ENCODE data around the gene TDRD6. TPM values are rescaled to one million over a fixed set of nuclear protein-coding genes. Genes with fewer than 3 reads are reported as not detected.
A peak's percentile ranks its signal among the peaks of the same experiment; 100 is the strongest.

Gene TDRD6
- total RNA-seq, 1 experiment from 2014 or later, result not detected

DNA sequence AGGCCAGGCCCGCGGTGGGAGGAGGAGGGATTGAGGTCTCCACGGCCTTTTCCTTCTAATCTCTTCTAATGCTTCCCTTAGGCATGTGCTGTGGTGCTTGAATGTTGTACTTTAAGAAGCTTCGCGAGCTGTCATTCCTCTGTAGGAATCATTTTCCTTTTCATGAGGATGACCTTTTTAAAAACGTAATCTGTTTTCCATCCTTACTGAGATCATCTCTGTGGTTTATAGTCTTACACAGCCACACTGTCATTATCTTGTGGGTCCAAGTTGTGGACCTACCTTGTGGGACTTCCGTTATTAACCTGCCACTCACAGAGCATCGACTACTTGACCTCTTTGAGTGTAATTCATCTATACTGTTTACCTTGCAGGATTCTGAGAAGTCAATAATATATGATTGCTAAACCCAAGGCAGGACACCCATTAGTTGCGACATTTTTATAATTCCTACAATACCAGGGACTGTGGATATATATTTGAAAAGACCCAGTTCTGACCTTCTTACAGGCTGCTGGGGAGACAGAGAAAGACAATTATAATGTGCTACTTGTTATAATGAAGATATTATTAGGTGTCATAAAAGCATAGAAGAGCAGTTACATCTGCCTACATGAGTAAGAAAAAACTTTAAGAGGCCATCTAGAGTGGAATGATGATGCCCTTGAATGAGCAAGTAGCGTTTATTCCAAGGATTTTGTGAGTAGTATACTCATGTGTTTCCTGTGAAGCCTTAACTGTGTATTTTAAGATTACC lies 34.1 kb upstream of the TDRD6 start:
- BruUV-seq (replicated peaks), result no TSS peak
- TF ChIP-seq SIN3A (IDR thresholded peaks at IDR 0.05; ENCODE audit: borderline replicate concordance, insufficient read depth, low read depth, low read length), result no peak
- Histone ChIP-seq H3K9me3 (ENCODE audit: control insufficient read depth, insufficient read depth, low read depth, low read length) (no peaks in the 10 kb centered on the region), H3K27me3 (ENCODE audit: control insufficient read depth, insufficient read depth, low read length) (peaks cover 24% of the 10 kb centered on the region), H3K36me3 (ENCODE audit: control insufficient read depth, insufficient read depth, low read length) (no peaks in the 10 kb centered on the region), H3K4me1 (ENCODE audit: control insufficient read depth, insufficient read depth, low read length) (peaks cover 9% of the 10 kb centered on the region), H3K27ac (ENCODE audit: low read length) (no peak overlapping the region), H3K4me3 (ENCODE audit: low read depth in 2 of 2, low read length in 2 of 2) (peak overlapping the region; percentile 70 to 94)
- DNase-seq (ENCODE audit: low read depth, low spot score) (no peak), ATAC-seq (no peak)
- ChIA-PET POLR2A (no interaction called here), CTCF (no interaction called here)
- in situ Hi-C loops (cut with HindIII; ENCODE audit: low pct_unique_long_range_greater_than_20kb, low sequenced_read_pairs), result no loop called here
- intact Hi-C loops (cut with micrococcal nuclease; ENCODE audit: unreplicated experiment), result no loop called here

DNA sequence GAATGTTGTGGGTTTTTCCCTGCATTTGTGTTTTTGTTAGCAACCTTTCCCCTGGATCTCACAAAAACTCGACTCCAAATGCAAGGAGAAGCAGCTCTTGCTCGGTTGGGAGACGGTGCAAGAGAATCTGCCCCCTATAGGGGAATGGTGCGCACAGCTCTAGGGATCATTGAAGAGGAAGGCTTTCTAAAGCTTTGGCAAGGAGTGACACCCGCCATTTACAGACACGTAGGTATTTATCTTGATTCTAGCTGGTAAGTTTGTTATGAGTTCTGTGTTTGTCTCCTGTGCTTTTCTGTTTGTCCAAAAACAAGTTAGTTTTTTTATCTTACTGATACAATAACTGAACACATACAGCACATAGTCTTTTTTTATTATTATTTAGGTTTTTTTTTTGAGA lies 31.9 kb upstream of the TDRD6 start:
- ATAC-seq, result no peak
- POLR2A ChIA-PET, result no interaction called here
- BruUV-seq (replicated peaks), result no TSS peak
- no peaks in the 10 kb centered on the region for H3K36me3 ChIP-seq (ENCODE audit: control insufficient read depth, insufficient read depth, low read length)
- no peaks in the 10 kb centered on the region for H3K9me3 ChIP-seq (ENCODE audit: control insufficient read depth, insufficient read depth, low read depth, low read length)
- peaks cover 24% of the 10 kb centered on the region for H3K27me3 ChIP-seq (ENCODE audit: control insufficient read depth, insufficient read depth, low read length)
- intact Hi-C loops (cut with micrococcal nuclease; ENCODE audit: unreplicated experiment), result no loop called here
- in situ Hi-C loops (cut with HindIII; ENCODE audit: low pct_unique_long_range_greater_than_20kb, low sequenced_read_pairs), result no loop called here
- peaks cover 9% of the 10 kb centered on the region for H3K4me1 ChIP-seq (ENCODE audit: control insufficient read depth, insufficient read depth, low read length)
- no peak for DNase-seq (ENCODE audit: low read depth, low spot score)
- CTCF ChIA-PET, result no interaction called here
- H3K27ac ChIP-seq (ENCODE audit: low read length), result no peak overlapping the region
- no peak for TF ChIP-seq TCF7L2 (IDR thresholded peaks at IDR 0.05; ENCODE audit: low read depth, low read length)
- TF ChIP-seq, protein P1, sequence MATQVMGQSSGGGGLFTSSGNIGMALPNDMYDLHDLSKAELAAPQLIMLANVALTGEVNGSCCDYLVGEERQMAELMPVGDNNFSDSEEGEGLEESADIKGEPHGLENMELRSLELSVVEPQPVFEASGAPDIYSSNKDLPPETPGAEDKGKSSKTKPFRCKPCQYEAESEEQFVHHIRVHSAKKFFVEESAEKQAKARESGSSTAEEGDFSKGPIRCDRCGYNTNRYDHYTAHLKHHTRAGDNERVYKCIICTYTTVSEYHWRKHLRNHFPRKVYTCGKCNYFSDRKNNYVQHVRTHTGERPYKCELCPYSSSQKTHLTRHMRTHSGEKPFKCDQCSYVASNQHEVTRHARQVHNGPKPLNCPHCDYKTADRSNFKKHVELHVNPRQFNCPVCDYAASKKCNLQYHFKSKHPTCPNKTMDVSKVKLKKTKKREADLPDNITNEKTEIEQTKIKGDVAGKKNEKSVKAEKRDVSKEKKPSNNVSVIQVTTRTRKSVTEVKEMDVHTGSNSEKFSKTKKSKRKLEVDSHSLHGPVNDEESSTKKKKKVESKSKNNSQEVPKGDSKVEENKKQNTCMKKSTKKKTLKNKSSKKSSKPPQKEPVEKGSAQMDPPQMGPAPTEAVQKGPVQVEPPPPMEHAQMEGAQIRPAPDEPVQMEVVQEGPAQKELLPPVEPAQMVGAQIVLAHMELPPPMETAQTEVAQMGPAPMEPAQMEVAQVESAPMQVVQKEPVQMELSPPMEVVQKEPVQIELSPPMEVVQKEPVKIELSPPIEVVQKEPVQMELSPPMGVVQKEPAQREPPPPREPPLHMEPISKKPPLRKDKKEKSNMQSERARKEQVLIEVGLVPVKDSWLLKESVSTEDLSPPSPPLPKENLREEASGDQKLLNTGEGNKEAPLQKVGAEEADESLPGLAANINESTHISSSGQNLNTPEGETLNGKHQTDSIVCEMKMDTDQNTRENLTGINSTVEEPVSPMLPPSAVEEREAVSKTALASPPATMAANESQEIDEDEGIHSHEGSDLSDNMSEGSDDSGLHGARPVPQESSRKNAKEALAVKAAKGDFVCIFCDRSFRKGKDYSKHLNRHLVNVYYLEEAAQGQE (IDR thresholded peaks at IDR 0.05; ENCODE audit: insufficient read depth in 1 of 2, low read depth in 2 of 2, low read length in 1 of 2), result no peak
- no peak for TF ChIP-seq SIN3A (IDR thresholded peaks at IDR 0.05; ENCODE audit: borderline replicate concordance, insufficient read depth, low read depth, low read length)
- TF ChIP-seq, protein P2, sequence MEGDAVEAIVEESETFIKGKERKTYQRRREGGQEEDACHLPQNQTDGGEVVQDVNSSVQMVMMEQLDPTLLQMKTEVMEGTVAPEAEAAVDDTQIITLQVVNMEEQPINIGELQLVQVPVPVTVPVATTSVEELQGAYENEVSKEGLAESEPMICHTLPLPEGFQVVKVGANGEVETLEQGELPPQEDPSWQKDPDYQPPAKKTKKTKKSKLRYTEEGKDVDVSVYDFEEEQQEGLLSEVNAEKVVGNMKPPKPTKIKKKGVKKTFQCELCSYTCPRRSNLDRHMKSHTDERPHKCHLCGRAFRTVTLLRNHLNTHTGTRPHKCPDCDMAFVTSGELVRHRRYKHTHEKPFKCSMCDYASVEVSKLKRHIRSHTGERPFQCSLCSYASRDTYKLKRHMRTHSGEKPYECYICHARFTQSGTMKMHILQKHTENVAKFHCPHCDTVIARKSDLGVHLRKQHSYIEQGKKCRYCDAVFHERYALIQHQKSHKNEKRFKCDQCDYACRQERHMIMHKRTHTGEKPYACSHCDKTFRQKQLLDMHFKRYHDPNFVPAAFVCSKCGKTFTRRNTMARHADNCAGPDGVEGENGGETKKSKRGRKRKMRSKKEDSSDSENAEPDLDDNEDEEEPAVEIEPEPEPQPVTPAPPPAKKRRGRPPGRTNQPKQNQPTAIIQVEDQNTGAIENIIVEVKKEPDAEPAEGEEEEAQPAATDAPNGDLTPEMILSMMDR (IDR thresholded peaks at IDR 0.05), result peak; percentile 63
- H3K4me3 ChIP-seq (ENCODE audit: low read depth in 2 of 2, low read length in 2 of 2), result no peak overlapping the region

DNA sequence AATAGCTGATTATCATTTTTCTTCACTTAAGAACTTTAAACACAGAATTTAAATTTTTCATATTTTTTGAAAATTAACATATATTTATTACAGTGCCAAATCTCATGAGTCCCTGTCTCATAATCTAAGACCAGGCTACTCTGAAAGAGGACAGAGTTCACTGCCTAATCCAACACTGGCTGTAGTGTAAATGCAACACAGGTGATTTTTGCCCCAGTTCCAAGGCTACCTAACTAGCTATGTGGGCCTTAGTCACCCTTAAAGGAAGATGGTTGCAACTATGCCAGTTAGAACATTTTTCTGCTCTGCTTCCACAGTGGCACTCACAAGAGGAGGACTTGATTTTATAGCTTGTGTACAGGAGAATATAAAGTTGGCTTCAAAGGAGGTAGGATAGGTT lies 30.0 kb upstream of the TDRD6 start:
- peaks cover 17% of the 10 kb centered on the region for H3K27me3 ChIP-seq (ENCODE audit: control insufficient read depth, insufficient read depth, low read length)
- POLR2A ChIA-PET, result no interaction called here
- H3K4me3 ChIP-seq (ENCODE audit: low read depth in 2 of 2, low read length in 2 of 2), result no peak overlapping the region
- H3K27ac ChIP-seq (ENCODE audit: low read length), result no peak overlapping the region
- peaks cover 3% of the 10 kb centered on the region; the same call in 1 of the 2 replicates for H3K4me1 ChIP-seq (ENCODE audit: control insufficient read depth, insufficient read depth, low read length)
- intact Hi-C loops (cut with micrococcal nuclease; ENCODE audit: unreplicated experiment), result no loop called here
- no peaks in the 10 kb centered on the region for H3K9me3 ChIP-seq (ENCODE audit: control insufficient read depth, insufficient read depth, low read depth, low read length)
- in situ Hi-C loops (cut with HindIII; ENCODE audit: low pct_unique_long_range_greater_than_20kb, low sequenced_read_pairs), result no loop called here
- ATAC-seq (no peak), DNase-seq (ENCODE audit: low read depth, low spot score) (no peak)
- TF ChIP-seq TCF7L2 (IDR thresholded peaks at IDR 0.05; ENCODE audit: low read depth, low read length) (no peak), SIN3A (IDR thresholded peaks at IDR 0.05; ENCODE audit: borderline replicate concordance, insufficient read depth, low read depth, low read length) (no peak), POLR2AphosphoS5 (IDR thresholded peaks at IDR 0.05; ENCODE audit: low read depth, low read length) (no peak)
- TF ChIP-seq, protein P1 (IDR thresholded peaks at IDR 0.05; ENCODE audit: insufficient read depth in 1 of 2, low read depth in 2 of 2, low read length in 1 of 2), result no peak
- TF ChIP-seq, protein P2 (IDR thresholded peaks at IDR 0.05), result no peak
- BruUV-seq (replicated peaks), result no TSS peak
- no peaks in the 10 kb centered on the region for H3K36me3 ChIP-seq (ENCODE audit: control insufficient read depth, insufficient read depth, low read length)
- CTCF ChIA-PET, result no interaction called here

Data from Panc1 (cell line).